HG03135 (cell line): Measurements from ENCODE around the gene SLC39A2.
"Not testable (repeated sequence)": the region's sequence is repeated elsewhere in the genome, so short reads cannot be mapped to it uniquely, and the experiment has no call there.

Experiments used
- ATAC-seq: cut with Tn5 transposase; IDR thresholded peaks from one replicate; pipeline ENCODE4 v1.9.1; 2021; ENCODE audit warnings: mild to moderate bottlenecking, moderate library complexity; ENCODE audit not compliant: unreplicated experiment

SLC39A2 gene

DNA sequence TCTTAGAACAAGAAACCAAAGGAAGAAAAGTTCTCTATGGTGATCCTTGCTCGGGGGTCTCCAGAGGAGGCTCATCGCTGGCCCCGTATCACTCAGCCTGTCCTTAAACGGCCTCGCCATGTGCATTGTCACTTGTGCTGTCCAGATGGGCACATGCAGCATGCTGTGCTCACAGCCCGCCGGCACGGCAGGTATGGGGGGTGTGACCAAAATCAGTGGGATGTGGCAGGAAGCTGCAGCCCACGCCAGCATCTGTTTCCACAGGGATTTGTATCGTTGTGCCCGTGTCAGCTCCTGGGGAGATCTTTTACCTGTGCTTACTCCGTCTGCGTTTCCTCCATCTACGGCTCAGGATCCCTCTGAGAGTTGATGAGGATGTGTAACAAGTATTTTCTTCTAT is 2.6 kb upstream of the SLC39A2 start:
- ATAC-seq, result no peak

DNA sequence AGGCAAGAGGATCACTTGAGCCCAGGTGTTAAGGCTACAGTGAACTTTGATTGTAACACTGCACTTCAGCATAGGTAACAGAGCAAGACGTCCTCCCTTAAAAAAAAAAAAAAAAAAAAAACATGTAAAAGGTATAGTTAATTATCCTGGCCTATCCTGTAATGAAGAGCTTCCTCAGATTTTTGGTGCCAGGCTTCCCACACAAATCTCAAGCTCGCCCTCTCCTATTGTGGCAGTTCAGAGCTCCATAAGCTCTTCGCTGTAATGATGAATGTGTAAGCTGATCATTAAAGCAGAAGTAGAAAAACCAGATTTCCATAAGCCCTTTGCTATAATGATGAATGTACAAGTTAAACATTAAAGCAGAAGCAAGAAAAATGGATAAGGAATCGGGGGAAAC is 2.0 kb upstream of the SLC39A2 start:
- no peak for ATAC-seq

DNA sequence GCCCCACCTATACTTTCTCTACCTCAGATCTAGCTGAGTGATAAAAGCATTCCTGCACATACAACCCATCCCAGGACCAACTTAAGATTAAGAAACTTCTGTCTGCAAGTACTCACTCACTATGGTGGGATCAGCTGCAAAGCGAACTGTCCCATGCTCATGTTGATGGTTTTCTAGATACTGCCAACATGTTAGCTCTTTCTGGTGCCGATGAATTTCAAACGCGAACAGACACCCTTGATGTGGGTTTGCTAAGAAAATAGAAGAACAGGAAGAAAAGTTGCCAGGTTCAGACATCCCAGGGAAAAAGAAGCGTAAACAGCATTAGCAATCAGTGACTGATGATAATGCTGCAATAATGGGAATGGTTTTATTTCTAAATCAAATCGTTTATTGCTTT is 1.5 kb upstream of the SLC39A2 start:
- ATAC-seq, result no peak

DNA sequence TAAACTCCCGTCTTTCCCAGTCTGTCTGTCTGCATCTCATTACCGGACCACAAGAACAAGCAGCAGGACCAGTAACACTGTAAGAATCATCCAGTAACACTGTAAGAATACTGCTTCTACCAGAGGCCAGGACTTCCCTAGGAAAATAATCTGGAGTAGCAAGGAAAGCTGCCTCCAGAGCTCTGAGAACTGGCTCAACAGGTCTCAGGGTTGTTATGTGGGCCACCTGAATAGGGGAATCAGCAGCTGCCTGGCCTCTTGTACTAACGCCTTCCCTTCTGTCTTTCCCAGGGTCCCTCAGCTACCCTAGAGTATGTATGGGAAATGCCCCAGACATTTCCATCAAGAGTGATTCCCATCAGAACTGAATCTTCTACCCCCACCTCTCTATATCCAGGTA is 954 bp upstream of the SLC39A2 start:
- ATAC-seq, result no peak

DNA sequence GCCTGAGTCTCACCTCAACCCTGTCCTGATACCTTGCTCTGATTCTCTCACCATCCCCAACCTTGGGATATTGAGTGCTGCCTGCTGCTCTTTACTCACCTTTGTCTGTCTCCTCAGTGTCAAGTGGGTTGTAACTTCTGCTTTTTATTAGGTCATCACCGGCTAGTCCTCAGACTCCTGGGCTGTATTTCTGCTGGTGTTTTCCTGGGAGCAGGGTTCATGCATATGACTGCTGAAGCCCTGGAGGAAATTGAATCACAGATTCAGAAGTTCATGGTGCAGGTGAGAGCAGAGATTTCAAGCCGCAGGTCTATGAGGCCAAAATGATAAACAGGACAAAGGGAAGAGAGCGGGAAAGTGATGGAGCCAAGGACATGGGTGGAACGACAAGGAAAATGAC is 498 bp downstream of the SLC39A2 start:
- no peak for ATAC-seq

DNA sequence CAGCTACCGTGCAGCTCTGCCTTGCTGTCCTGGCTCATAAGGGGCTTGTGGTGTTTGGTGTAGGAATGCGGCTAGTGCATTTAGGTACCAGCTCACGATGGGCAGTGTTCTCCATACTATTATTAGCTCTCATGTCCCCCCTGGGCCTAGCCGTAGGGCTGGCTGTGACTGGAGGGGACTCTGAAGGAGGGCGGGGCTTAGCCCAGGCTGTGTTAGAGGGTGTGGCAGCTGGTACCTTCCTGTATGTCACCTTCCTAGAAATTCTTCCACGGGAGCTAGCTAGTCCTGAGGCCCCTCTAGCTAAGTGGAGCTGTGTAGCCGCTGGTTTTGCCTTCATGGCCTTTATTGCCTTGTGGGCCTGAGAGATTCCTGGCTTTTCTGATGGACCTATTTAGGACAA is 2.1 kb downstream of the SLC39A2 start:
- ATAC-seq, result no peak

DNA sequence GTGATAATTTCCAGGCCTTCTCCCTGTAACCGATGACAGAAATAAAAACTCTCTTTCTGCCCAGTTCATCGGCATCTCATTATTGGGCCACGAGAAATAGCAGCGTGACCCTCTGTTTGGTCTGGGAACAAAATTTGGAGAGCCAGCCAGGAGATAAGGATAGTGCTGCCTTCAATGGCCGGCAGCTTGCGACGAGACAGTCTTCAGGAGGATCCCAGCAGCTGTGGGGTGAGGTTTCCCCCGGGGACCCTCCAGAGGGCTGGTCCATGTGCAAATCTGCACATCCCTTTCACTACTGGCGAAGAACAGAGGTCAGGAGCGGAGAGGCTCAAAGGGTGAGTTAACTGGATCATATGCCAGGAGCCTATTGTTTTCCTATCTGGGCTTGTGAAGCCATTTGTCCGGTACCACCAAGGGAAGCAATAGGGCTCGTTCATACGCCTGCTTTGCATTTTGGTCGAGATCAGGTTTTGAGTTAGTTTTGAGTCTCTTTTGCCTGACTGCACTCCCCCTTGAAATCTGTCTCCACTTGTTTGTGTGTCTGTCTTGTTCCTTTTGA is 4.8 kb downstream of the SLC39A2 start:
- ATAC-seq, result no peak

DNA sequence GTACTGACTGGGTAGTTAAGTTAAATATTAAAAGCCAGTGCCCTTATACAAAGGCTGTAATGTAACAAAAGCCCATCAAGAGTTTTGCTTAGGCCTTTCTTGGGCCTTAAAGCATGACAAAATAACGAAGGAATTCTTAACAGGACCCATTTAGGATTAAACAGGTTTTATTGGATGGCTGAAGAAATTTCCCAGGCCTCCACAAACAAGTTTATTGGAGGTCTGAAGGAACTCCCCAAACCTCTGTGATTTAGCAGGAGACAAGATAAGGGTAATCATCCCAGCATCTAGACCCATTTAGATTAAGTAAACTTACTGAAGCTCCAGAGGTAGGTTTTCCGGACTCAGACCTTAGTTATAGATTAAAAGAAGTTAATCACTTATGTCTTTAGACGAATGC is 10.6 kb downstream of the SLC39A2 start:
- ATAC-seq, result not testable (repeated sequence)

DNA sequence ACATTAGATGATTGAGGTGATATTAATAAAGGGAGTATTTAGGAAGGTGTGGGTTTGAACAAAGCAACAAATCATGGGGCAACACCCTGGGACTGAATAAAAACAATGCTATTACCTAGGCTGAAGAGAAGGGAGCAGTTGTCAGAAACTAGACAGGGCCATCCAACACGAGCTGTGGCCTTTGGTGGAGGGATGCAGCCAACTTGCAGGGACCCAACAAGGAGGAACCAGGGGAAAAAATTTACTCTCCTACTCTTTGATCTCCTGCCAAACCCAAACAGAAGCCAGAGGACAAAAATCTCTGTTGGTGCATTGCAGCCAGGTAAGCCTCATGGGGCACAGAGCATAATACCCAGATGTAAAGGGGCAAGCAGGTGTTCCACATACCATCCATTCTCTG is 12.0 kb downstream of the SLC39A2 start:
- ATAC-seq, result no peak

DNA sequence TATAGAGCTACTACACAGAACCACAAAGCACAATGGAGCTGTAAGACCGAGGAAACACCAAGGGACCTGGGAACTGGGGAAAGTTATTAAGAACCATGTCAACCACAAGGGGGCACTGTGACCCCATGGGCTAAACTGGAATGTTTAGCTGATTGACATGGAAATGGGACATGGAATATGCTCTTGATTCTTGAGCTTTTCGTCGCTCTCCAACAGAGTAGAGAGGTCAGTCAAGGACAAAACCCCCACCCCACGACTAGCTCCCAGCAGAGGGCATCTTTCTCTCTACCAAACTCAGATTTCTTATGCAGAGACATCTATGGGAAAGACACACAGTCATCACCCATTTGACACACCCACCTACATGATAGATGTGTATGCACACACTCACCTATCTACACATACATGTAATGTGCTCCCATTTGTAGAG is 15.7 kb downstream of the SLC39A2 start:
- no peak for ATAC-seq

DNA sequence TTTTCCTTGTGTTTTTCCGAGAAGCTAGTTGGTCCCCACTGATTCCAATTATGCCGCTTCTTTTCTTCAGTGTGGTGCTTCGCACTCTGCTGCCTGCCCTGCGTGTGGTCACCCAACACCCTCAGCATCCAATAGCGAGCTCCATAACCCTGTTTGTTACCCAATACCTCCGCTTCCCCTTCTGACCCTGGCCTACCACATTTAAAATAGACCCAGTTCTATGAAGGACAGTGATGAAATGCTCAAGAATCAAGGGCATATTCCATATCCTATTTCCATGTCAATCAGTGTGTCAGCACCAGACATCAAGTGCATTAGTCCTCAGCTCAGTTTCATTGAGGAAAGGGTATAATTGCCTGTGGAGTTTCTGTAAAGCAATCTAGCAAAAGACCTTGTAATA is 16.2 kb downstream of the SLC39A2 start:
- ATAC-seq, result no peak

DNA sequence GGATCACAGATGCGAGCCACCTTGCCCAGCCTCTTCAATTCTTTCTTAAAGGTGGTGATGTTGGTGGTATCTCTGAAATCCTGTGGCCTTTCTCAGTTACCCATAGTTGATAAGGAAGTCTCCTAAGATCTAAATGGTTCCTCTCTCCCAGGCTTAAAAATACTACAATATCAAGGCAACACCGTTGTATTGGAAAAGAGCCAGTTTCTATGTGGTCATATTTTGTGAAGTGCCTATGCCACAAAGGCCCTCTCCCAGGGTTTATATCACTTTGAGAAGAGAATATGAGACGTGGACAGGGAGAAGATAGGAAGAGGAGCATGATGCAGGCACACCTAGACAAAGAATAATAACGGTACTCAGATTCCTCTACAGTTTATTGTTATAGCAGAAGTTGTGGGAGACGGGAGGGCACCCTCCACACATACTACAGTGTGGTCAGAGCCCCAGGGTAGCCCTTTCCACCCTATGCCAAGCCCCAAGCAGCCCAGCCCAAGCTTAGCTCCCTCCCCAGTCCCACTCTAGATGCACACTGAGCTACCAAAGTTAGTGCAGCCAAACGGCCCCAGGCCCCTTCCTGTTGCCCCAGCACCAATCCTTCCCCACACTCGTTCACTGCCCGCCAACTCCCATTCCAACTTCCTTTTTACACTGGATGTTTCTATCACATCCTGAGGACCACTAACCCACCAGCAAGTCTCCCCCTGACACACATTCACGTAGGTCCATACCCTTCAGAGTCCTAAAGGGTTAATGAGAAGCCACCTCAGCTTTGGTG is 17.5 kb downstream of the SLC39A2 start:
- no peak for ATAC-seq

DNA sequence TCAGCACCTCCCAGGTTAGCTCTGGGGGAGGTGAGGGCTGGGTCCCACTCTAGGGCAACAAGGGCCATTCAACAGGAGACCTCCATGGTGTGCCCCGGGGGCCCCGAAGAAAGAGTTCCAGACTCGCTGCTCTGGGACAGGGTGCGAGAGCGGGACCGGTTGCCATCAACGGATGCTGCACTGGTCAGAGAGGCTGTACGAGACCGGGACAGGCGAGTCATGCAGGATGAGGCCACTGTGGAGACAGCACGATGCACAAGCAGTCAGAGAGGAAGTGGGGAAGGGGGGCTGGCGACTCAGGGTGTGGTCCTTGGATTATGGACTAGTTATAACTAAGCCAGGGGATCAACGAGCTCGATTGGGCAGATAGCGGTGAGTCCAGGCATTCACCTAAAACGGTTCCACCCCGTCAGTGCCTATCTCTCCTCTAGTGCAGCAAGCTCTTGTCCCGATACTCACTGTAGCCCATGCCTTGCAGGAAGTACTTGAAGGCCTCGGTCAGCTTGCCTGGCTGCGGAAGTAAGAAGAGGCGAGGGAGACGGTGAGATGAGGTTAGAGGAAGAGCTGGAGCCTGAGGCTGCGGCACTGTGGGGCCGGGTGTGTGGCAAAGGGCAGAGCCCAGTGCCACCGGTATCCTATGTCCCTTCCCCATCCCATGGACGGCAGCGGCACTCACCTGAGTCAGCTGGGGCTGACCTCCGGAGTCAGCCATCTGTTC is 18.6 kb downstream of the SLC39A2 start:
- ATAC-seq, result no peak

DNA sequence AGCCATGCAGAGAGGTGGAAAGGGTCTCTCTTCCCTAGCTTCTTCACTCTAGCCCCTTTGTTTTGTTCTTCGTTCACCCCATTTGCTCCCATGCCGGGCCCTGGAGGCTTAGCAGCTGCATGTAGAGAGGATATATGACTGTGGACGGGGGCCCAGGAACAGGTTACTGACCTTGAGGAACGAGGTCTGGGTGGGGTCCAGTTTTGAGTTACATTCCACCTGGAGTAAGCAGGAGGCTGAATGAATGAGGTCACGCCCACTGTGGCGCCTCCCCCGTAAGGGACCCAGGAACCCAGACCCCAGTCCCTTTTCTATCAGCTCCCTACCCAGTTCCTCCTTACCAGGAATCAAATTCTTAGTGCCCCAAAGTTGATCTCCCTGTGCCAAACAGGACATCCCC is 19.2 kb downstream of the SLC39A2 start:
- no peak for ATAC-seq

DNA sequence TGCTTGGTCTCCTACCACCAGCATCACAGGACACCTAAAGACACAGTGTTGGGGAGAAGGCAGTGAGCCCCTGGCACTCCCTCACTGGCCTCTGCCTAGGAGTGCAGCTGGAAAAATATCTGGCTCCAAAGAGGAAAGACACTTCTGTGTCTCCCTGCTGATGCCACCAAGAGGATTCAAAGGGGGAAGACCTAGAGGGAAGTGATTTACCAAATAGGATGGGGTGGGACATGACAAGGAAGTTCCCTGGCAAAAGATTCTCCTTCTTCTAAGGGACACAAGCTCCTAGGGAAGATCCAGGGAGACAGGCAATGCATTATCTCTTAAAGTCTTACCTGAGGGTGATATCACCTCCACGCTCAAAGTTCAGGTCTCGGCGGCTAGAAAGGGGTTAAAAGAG is 19.7 kb downstream of the SLC39A2 start:
- ATAC-seq, result no peak

DNA sequence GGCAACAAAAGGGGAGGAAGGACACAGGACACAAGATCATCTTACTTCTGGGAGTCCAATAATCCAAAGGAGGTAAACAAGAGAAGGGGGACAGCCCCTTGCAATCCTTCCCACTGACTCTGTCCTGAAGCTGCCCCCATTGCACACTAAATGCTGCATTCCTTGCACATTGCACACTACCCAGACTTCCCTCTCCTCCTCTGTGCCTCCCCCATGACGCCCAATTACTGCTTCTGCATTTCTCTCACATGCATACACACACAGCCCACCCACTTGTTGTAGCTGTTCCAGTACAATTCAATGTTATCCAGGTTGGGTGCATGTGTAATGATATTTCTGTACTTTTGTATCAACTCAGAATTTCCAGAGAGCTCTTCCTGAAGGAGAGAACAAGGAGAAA is 20.3 kb downstream of the SLC39A2 start:
- no peak for ATAC-seq

DNA sequence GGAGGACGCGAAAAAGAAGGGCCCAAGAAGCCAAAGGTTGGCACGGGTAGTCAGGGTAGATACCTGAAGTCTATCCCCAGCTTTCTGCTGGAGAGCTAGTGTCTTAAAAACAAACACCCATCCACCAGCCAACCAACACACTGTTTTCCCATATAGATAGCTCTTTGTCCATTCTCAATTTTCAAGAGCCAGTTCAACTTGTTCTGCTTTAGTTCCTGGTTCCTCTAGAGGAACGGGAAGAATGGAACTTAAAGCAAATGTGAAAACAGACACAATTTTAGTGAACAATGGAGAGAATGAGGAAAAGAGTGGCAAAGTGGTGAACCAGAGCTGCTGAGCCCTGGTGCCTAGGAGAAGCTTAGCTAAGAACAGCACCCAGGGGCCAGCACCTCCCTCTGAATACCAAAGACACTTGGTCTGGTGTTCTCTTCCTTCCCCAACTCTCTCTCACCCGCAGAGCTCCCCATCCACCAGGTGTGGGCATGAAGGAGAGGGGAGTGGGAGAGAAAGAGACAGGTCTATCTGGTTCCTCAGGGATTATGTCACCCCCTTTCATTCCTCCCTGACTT is 22.0 kb downstream of the SLC39A2 start:
- no peak for ATAC-seq

DNA sequence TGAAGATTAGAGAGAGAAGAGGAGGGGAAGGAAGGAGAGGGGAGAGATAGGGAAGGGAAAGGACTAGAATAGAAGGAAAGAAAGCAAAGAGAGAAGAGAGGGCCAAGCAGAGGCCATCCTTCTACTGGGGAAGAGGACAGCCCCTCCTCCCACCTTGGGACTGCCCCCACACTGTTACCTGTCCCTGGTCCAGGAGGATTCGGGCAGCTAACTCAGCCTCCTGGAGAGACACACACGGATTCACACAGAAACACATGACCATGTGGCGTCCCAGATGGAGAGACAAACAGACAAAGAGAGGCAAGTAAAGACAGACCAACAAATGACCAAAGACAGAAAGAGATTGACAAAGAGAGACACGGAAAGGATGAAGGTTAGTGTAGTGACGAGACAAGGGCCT is 23.6 kb downstream of the SLC39A2 start:
- ATAC-seq, result no peak

DNA sequence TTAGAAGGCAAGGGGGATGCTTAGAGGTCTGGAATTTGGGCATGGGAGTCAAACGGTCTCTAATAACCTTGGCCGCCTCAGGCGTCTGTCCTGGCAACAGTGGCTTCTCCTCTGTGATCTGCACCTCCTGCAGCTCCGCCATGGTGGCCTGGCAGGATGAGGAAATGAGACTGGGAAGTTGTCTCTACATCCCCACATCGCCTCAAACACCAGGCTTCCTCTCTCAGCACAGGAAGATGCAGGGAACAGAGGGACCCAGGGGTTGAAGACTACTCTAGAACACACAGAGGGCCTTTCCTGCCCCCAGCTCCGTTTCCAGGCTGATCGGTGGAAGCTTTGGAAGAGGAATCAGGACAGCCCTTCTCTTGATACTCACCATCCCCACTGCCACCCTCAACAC is 24.1 kb downstream of the SLC39A2 start:
- ATAC-seq, result no peak

DNA sequence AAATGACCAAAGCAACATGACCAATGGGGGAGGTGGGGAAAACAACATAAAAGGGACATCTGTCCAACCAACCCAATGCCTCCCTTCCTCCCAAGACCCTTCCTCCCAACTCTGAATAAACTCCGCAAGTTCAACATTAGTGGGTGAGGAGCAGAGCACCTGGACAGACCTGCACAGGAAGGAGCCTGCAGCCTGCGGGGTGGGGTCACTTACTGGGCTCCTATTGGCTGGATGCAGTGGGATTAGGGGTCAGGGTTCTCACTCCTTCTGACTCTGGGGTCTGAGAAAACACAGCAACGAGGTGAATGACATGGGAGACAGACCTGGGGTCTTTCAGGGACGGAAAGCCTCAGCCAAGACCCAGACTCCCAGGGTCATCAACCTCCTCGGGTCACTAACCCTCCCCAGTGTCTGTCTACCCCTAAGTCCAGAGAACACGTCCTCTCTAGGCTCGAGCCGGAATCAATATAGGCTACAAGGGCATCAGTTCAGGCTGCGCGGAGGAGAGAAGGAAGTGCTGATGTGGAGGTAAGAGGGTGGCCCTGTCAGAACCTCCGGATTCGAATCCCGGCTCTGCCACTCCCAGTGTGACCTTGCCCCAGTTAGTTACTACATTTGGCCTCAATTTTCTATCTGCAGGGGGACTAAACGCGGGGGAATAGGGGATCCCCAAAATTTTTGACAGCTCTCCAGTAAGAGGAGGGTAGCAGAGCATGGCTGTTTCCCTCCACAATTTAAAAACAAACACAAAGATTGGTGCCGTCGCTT is 24.9 kb downstream of the SLC39A2 start:
- no peak for ATAC-seq
